ENCODE results near the gene RFX8. TPM values are rescaled to one million over a fixed set of nuclear protein-coding genes. Genes with fewer than 3 reads are reported as not detected.

Gene RFX8
- total and polyA plus RNA-seq, 4 experiments from 2014 or later, result 1.2 to 1.3 TPM; not detected in 2

GRCh38 chr2:101432411-101433181 lies 42.3 kb downstream of the RFX8 start:
- Mint-ChIP-seq H3K27me3 (no peaks in the 10 kb centered on the region), H3K36me3 (no peaks in the 10 kb centered on the region), H3K9me3 (no peaks in the 10 kb centered on the region), H3K27ac (no peak overlapping the region), H3K4me3 (no peak overlapping the region), H3K4me1 (no peaks in the 10 kb centered on the region)
- DNase-seq, result no peak
- CTCF ChIA-PET (ENCODE audit: partially characterized antibody), result interaction anchor here (2.0 kb wide), 1 partner anchor 14 kb away, joined by 9 read pairs; no protein-coding TSS in a partner anchor
- H3K27me3 ChIP-seq (ENCODE audit: insufficient read depth, low read length), result no peaks in the 10 kb centered on the region
- H3K4me1 ChIP-seq (ENCODE audit: insufficient read depth, low read length), result no peaks in the 10 kb centered on the region
- H3K4me3 ChIP-seq (ENCODE audit: low read length in 2 of 2), result no peak overlapping the region
- no peaks in the 10 kb centered on the region for H3K9me3 ChIP-seq (ENCODE audit: control insufficient read depth in 1 of 2, low read length in 2 of 2)
- intact Hi-C loops (cut with micrococcal nuclease), result no loop called here
- no peak overlapping the region for H3K27ac ChIP-seq (ENCODE audit: low read depth, low read length)
- no peaks in the 10 kb centered on the region for H3K36me3 ChIP-seq (ENCODE audit: insufficient read depth, low read length)
- POLR2A ChIA-PET (ENCODE audit: partially characterized antibody), result no interaction called here

- no peaks in the 10 kb centered on the region for H3K36me3 Mint-ChIP-seq
- no peaks in the 10 kb centered on the region for H3K27me3 ChIP-seq (ENCODE audit: insufficient read depth, low read length)
- CTCF ChIA-PET (ENCODE audit: partially characterized antibody), result interaction anchor here (1.0 to 2.0 kb wide), 3 partner anchors 13 to 400 kb away, joined by 3 to 9 read pairs (median 4); no protein-coding TSS in a partner anchor
- H3K9me3 Mint-ChIP-seq, result no peaks in the 10 kb centered on the region
- H3K4me3 Mint-ChIP-seq, result no peak overlapping the region
- H3K4me1 ChIP-seq (ENCODE audit: insufficient read depth, low read length), result no peaks in the 10 kb centered on the region
- intact Hi-C loops (cut with micrococcal nuclease), result no loop called here
- H3K27me3 Mint-ChIP-seq, result no peaks in the 10 kb centered on the region
- H3K9me3 ChIP-seq (ENCODE audit: control insufficient read depth in 1 of 2, low read length in 2 of 2), result no peaks in the 10 kb centered on the region
- H3K36me3 ChIP-seq (ENCODE audit: insufficient read depth, low read length), result no peaks in the 10 kb centered on the region
- no peak for DNase-seq
- POLR2A ChIA-PET (ENCODE audit: partially characterized antibody), result no interaction called here
- H3K27ac ChIP-seq (ENCODE audit: low read depth, low read length), result no peak overlapping the region
- H3K4me1 Mint-ChIP-seq, result no peaks in the 10 kb centered on the region
- H3K27ac Mint-ChIP-seq, result no peak overlapping the region
- no peak overlapping the region for H3K4me3 ChIP-seq (ENCODE audit: low read length in 2 of 2)
Measured at GRCh38 chr2:101431486-101431885, 43.4 kb downstream of the RFX8 start.

GRCh38 chr2:101430156-101430555 lies 44.8 kb downstream of the RFX8 start:
- no peak for DNase-seq
- H3K4me1 Mint-ChIP-seq, result no peaks in the 10 kb centered on the region
- H3K4me3 Mint-ChIP-seq, result no peak overlapping the region
- H3K27ac ChIP-seq (ENCODE audit: low read depth, low read length), result no peak overlapping the region
- H3K9me3 ChIP-seq (ENCODE audit: control insufficient read depth in 1 of 2, low read length in 2 of 2), result no peaks in the 10 kb centered on the region
- no peak overlapping the region for H3K4me3 ChIP-seq (ENCODE audit: low read length in 2 of 2)
- no peaks in the 10 kb centered on the region for H3K27me3 ChIP-seq (ENCODE audit: insufficient read depth, low read length)
- H3K36me3 Mint-ChIP-seq, result no peaks in the 10 kb centered on the region
- CTCF ChIA-PET (ENCODE audit: partially characterized antibody), result interaction anchor here (3.3 kb wide), 1 partner anchor 11 kb away, joined by 10 read pairs; no protein-coding TSS in a partner anchor
- POLR2A ChIA-PET (ENCODE audit: partially characterized antibody), result no interaction called here
- H3K27me3 Mint-ChIP-seq, result no peaks in the 10 kb centered on the region
- no peaks in the 10 kb centered on the region for H3K36me3 ChIP-seq (ENCODE audit: insufficient read depth, low read length)
- no peaks in the 10 kb centered on the region for H3K4me1 ChIP-seq (ENCODE audit: insufficient read depth, low read length)
- no peaks in the 10 kb centered on the region for H3K9me3 Mint-ChIP-seq
- H3K27ac Mint-ChIP-seq, result no peak overlapping the region
- intact Hi-C loops (cut with micrococcal nuclease), result no loop called here

- POLR2A ChIA-PET (ENCODE audit: partially characterized antibody), result no interaction called here
- H3K9me3 ChIP-seq (ENCODE audit: control insufficient read depth in 1 of 2, low read length in 2 of 2), result no peaks in the 10 kb centered on the region
- DNase-seq, result no peak
- H3K27me3 Mint-ChIP-seq, result no peaks in the 10 kb centered on the region
- no peak overlapping the region for H3K4me3 Mint-ChIP-seq
- no peaks in the 10 kb centered on the region for H3K27me3 ChIP-seq (ENCODE audit: insufficient read depth, low read length)
- intact Hi-C loops (cut with micrococcal nuclease), result no loop called here
- H3K4me1 ChIP-seq (ENCODE audit: insufficient read depth, low read length), result no peaks in the 10 kb centered on the region
- H3K36me3 Mint-ChIP-seq, result no peaks in the 10 kb centered on the region
- no peaks in the 10 kb centered on the region for H3K4me1 Mint-ChIP-seq
- H3K9me3 Mint-ChIP-seq, result no peaks in the 10 kb centered on the region
- no peak overlapping the region for H3K4me3 ChIP-seq (ENCODE audit: low read length in 2 of 2)
- H3K36me3 ChIP-seq (ENCODE audit: insufficient read depth, low read length), result no peaks in the 10 kb centered on the region
- no peak overlapping the region for H3K27ac ChIP-seq (ENCODE audit: low read depth, low read length)
- peak overlapping the region in 1 of 7 donors; percentile 25 for H3K27ac Mint-ChIP-seq
- CTCF ChIA-PET (ENCODE audit: partially characterized antibody), result interaction anchor here (2.3 to 3.3 kb wide), 2 partner anchors 11 to 402 kb away, joined by 5 to 10 read pairs; no protein-coding TSS in a partner anchor
Measured at GRCh38 chr2:101429453-101429852, 45.5 kb downstream of the RFX8 start.

GRCh38 chr2:101428422-101429176 lies 46.3 kb downstream of the RFX8 start:
- H3K27me3 Mint-ChIP-seq, result no peaks in the 10 kb centered on the region
- Histone ChIP-seq H3K27me3 (ENCODE audit: insufficient read depth, low read length) (no peaks in the 10 kb centered on the region), H3K27ac (ENCODE audit: low read depth, low read length) (no peak overlapping the region), H3K4me1 (ENCODE audit: insufficient read depth, low read length) (no peaks in the 10 kb centered on the region), H3K9me3 (ENCODE audit: control insufficient read depth in 1 of 2, low read length in 2 of 2) (no peaks in the 10 kb centered on the region), H3K4me3 (ENCODE audit: low read length in 2 of 2) (no peak overlapping the region), H3K36me3 (ENCODE audit: insufficient read depth, low read length) (no peaks in the 10 kb centered on the region)
- ChIA-PET POLR2A (ENCODE audit: partially characterized antibody) (no interaction called here), CTCF (ENCODE audit: partially characterized antibody) (interaction anchor here (2.3 to 3.3 kb wide), 2 partner anchors 10 to 403 kb away, joined by 5 to 10 read pairs; no protein-coding TSS in a partner anchor)
- intact Hi-C loops (cut with micrococcal nuclease), result no loop called here
- H3K27ac Mint-ChIP-seq, result peak overlapping the region in 1 of 7 donors; percentile 10
- no peaks in the 10 kb centered on the region for H3K36me3 Mint-ChIP-seq
- no peaks in the 10 kb centered on the region for H3K4me1 Mint-ChIP-seq
- DNase-seq, result no peak
- peaks cover 0 to 2% (median 0%) of the 10 kb centered on the region in 8 donors for H3K9me3 Mint-ChIP-seq
- H3K4me3 Mint-ChIP-seq, result no peak overlapping the region

- no peaks in the 10 kb centered on the region for H3K36me3 ChIP-seq (ENCODE audit: insufficient read depth, low read length)
- H3K4me1 Mint-ChIP-seq, result no peaks in the 10 kb centered on the region
- H3K9me3 Mint-ChIP-seq, result peaks cover 0 to 2% (median 0%) of the 10 kb centered on the region in 8 donors
- no peak overlapping the region for H3K4me3 ChIP-seq (ENCODE audit: low read length in 2 of 2)
- no peak overlapping the region for H3K27ac Mint-ChIP-seq
- no peaks in the 10 kb centered on the region for H3K27me3 ChIP-seq (ENCODE audit: insufficient read depth, low read length)
- no peaks in the 10 kb centered on the region for H3K36me3 Mint-ChIP-seq
- DNase-seq, result no peak
- no peaks in the 10 kb centered on the region for H3K27me3 Mint-ChIP-seq
- H3K4me3 Mint-ChIP-seq, result peak overlapping the region in 1 of 8 donors; percentile 9
- no peaks in the 10 kb centered on the region for H3K9me3 ChIP-seq (ENCODE audit: control insufficient read depth in 1 of 2, low read length in 2 of 2)
- H3K27ac ChIP-seq (ENCODE audit: low read depth, low read length), result no peak overlapping the region
- no peaks in the 10 kb centered on the region for H3K4me1 ChIP-seq (ENCODE audit: insufficient read depth, low read length)
- ChIA-PET POLR2A (ENCODE audit: partially characterized antibody) (no interaction called here), CTCF (ENCODE audit: partially characterized antibody) (interaction anchor here (2.3 to 3.3 kb wide), 2 partner anchors 9 to 404 kb away, joined by 5 to 10 read pairs; no protein-coding TSS in a partner anchor)
- intact Hi-C loops (cut with micrococcal nuclease), result no loop called here
Measured at GRCh38 chr2:101427743-101428142, 47.2 kb downstream of the RFX8 start.

GRCh38 chr2:101427240-101427639 lies 47.7 kb downstream of the RFX8 start:
- no peak for DNase-seq
- no peaks in the 10 kb centered on the region for H3K36me3 ChIP-seq (ENCODE audit: insufficient read depth, low read length)
- Mint-ChIP-seq H3K36me3 (no peaks in the 10 kb centered on the region), H3K9me3 (peaks cover 0 to 2% (median 0%) of the 10 kb centered on the region in 8 donors), H3K27ac (no peak overlapping the region), H3K4me3 (peak overlapping the region in 1 of 8 donors; percentile 9), H3K27me3 (no peaks in the 10 kb centered on the region), H3K4me1 (no peaks in the 10 kb centered on the region)
- CTCF ChIA-PET (ENCODE audit: partially characterized antibody), result interaction anchor here (2.3 to 3.3 kb wide), 2 partner anchors 8 to 405 kb away, joined by 5 to 10 read pairs; no protein-coding TSS in a partner anchor
- no peaks in the 10 kb centered on the region for H3K27me3 ChIP-seq (ENCODE audit: insufficient read depth, low read length)
- POLR2A ChIA-PET (ENCODE audit: partially characterized antibody), result no interaction called here
- H3K4me3 ChIP-seq (ENCODE audit: low read length in 2 of 2), result no peak overlapping the region
- intact Hi-C loops (cut with micrococcal nuclease), result no loop called here
- no peaks in the 10 kb centered on the region for H3K4me1 ChIP-seq (ENCODE audit: insufficient read depth, low read length)
- H3K27ac ChIP-seq (ENCODE audit: low read depth, low read length), result no peak overlapping the region
- no peaks in the 10 kb centered on the region for H3K9me3 ChIP-seq (ENCODE audit: control insufficient read depth in 1 of 2, low read length in 2 of 2)

All from CD4-positive, alpha-beta memory T cell (primary cell).